ENCODE measurements around the gene MAN1B1.
A peak's percentile ranks its signal among the peaks of the same experiment; 100 is the strongest.

The MAN1B1 gene

DNA sequence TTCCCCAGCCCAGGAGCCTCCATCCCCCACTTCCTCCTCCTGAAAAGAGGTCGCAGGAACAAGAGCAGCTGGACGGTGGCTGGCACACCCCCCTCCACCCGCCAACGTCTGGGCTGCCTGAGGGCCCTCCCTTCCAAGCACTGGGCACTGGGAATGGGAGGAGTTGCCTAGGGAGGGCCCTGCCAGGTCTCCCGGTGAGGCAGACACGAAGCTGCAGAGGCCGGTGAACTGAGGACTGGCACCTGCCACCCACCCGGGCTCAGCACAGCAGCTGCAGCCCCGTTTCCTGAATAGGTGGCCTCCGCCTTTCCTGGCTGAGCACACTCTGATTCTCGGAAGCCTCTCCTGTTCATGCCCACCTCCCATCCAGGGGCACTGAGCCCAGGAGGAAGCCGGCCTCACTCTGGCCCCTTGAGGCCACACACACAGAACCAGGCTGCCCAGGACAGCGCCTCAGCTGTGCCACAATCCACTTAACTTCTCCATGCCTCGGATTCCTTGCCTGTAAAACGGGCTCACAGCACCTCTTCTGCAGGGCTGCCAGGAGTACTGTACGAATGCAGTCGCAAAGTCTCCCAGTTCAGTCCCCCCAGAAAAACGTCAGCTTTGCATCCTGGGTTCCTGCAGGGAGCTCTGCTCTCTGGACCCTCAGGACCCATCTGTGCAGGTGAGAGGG is 42.1 kb upstream of the MAN1B1 start:
- no peaks in the 10 kb centered on the region for H4K20me1 ChIP-seq (ENCODE audit: insufficient read depth, low read length)
- no peaks in the 10 kb centered on the region for H3K9me3 ChIP-seq (replicated peaks; ENCODE audit: insufficient read depth, low read length)
- H3K4me1 ChIP-seq (ENCODE audit: low read length), result no peaks in the 10 kb centered on the region
- no peak overlapping the region for H3K4me2 ChIP-seq (ENCODE audit: low read depth, low read length)
- no peaks in the 10 kb centered on the region for H3F3A ChIP-seq (ENCODE audit: insufficient read depth, low read length)
- H3K36me3 ChIP-seq (replicated peaks; ENCODE audit: insufficient read depth, low read length), result no peaks in the 10 kb centered on the region
- no peak for TF ChIP-seq EZH2phosphoT487 (IDR thresholded peaks at IDR 0.05; ENCODE audit: low read length)
- TF ChIP-seq, protein P1, sequence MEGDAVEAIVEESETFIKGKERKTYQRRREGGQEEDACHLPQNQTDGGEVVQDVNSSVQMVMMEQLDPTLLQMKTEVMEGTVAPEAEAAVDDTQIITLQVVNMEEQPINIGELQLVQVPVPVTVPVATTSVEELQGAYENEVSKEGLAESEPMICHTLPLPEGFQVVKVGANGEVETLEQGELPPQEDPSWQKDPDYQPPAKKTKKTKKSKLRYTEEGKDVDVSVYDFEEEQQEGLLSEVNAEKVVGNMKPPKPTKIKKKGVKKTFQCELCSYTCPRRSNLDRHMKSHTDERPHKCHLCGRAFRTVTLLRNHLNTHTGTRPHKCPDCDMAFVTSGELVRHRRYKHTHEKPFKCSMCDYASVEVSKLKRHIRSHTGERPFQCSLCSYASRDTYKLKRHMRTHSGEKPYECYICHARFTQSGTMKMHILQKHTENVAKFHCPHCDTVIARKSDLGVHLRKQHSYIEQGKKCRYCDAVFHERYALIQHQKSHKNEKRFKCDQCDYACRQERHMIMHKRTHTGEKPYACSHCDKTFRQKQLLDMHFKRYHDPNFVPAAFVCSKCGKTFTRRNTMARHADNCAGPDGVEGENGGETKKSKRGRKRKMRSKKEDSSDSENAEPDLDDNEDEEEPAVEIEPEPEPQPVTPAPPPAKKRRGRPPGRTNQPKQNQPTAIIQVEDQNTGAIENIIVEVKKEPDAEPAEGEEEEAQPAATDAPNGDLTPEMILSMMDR (IDR thresholded peaks at IDR 0.05; ENCODE audit: low read length), result no peak
- TF ChIP-seq EZH2 (optimal IDR thresholded peaks at IDR 0.05; ENCODE audit: low read depth, low read length), result no peak
- H3K4me3 ChIP-seq (ENCODE audit: low read length), result no peak overlapping the region
- H3K9me2 ChIP-seq (replicated peaks; ENCODE audit: insufficient read depth, low read length), result no peaks in the 10 kb centered on the region
- H2AFZ ChIP-seq (ENCODE audit: low read length), result no peak overlapping the region
- H3K27ac ChIP-seq (ENCODE audit: low read length), result no peak overlapping the region
- no peaks in the 10 kb centered on the region for H3K79me2 ChIP-seq (ENCODE audit: low read length)
- peaks cover 84% of the 10 kb centered on the region for H3K27me3 ChIP-seq (replicated peaks; ENCODE audit: insufficient read depth, low read length)
- H3K9ac ChIP-seq (ENCODE audit: low read length), result no peak overlapping the region
- no peak for DNase-seq

DNA sequence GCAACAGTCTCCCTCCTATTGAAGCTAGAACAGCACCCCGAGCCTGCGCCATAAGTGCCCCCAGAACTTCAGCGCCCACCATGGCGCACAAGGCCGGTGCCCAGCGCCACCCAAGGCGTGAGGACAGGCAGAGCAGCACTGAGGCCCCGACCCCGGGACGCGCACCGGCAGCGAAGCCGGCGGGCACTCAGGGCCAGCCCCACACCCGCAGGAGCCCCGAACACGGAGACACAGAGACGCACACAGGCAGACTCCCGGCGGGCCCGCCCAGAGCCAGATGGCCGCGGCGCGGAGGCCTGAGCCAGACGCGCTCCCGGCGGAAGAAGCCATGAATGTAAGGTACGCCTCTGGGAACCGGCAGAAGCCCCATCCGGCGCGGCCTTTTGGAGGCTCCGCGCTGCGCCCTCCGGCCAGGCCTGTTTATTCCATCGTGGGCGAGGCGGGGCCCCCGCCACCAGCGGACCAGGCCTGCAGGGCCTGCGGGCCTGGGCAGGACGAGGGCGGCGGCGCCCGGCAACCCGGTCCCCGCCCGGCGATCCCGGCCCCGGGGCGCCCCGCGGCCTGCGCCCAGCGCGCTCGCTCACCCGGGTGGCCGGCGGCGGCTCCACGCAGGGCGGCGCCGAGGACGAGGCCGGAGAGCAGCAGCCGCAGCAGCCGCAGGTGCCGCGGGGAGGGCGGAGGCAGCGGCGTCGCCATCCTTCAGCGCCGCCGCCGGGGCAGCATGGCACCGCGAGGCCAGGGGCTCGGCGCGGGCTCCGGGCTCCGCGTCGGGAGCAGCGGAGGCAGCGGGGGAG is 41.3 kb upstream of the MAN1B1 start:
- H3K27ac ChIP-seq (ENCODE audit: low read length), result no peak overlapping the region
- no peak for DNase-seq
- no peaks in the 10 kb centered on the region for H3K36me3 ChIP-seq (replicated peaks; ENCODE audit: insufficient read depth, low read length)
- H3K4me3 ChIP-seq (ENCODE audit: low read length), result no peak overlapping the region
- no peaks in the 10 kb centered on the region for H3K4me1 ChIP-seq (ENCODE audit: low read length)
- H3K9ac ChIP-seq (ENCODE audit: low read length), result no peak overlapping the region
- H3K4me2 ChIP-seq (ENCODE audit: low read depth, low read length), result no peak overlapping the region
- no peaks in the 10 kb centered on the region for H3K9me3 ChIP-seq (replicated peaks; ENCODE audit: insufficient read depth, low read length)
- H3K9me2 ChIP-seq (replicated peaks; ENCODE audit: insufficient read depth, low read length), result no peaks in the 10 kb centered on the region
- H2AFZ ChIP-seq (ENCODE audit: low read length), result no peak overlapping the region
- TF ChIP-seq EZH2 (optimal IDR thresholded peaks at IDR 0.05; ENCODE audit: low read depth, low read length) (peak; percentile 90), EZH2phosphoT487 (IDR thresholded peaks at IDR 0.05; ENCODE audit: low read length) (no peak)
- TF ChIP-seq, protein P1 (IDR thresholded peaks at IDR 0.05; ENCODE audit: low read length), result no peak
- no peaks in the 10 kb centered on the region for H4K20me1 ChIP-seq (ENCODE audit: insufficient read depth, low read length)
- no peaks in the 10 kb centered on the region for H3K79me2 ChIP-seq (ENCODE audit: low read length)
- no peaks in the 10 kb centered on the region for H3F3A ChIP-seq (ENCODE audit: insufficient read depth, low read length)
- H3K27me3 ChIP-seq (replicated peaks; ENCODE audit: insufficient read depth, low read length), result peaks cover 86% of the 10 kb centered on the region

DNA sequence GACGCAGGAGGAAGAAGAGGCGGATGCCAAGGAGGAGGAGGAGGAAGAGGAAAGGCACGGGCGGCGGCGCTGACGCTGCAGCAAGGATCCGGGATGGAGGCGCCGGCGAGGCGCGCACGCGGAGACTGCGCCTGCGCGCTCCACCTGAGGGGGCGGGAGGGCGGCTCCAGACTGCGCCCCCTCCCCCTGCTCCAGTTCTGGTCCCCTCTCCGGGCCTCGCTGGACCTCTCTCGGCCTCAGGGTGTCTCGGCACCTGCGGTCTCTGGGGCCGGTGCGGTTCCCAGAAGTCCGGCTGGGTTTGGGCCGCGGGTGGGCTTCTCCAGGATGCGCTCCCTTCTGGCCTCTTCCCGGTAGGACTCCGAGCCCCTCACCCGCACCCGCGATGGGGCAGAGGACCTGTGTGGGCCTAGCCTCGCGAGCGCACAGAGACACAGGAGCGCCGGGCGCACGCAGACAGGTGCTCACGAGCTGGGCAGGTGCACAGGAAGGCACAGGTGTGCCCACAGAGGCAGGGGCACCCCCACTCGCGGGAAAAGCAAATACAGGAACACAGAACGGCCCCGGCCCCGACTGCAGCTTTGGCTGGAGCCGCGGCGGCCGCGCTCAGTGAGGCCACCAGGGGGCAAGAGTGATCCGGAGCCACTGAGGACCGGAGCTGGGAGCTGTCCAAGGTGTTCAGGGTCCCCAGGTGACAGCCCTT is 40.5 kb upstream of the MAN1B1 start, which contains the start of gene NPDC1:
Gene NPDC1 (minus strand): TSS at position 90 of the 700 bp plus-strand sequence. CDS start 188 bp downstream, outside the sequence.
- H3F3A ChIP-seq (ENCODE audit: insufficient read depth, low read length), result no peaks in the 10 kb centered on the region
- TF ChIP-seq EZH2phosphoT487 (IDR thresholded peaks at IDR 0.05; ENCODE audit: low read length), result no peak; the same call in 1 of the 2 replicates
- TF ChIP-seq EZH2 (optimal IDR thresholded peaks at IDR 0.05; ENCODE audit: low read depth, low read length), result peak; percentile 69
- TF ChIP-seq, protein P1 (IDR thresholded peaks at IDR 0.05; ENCODE audit: low read length), result peak; percentile 80
- peaks cover 86% of the 10 kb centered on the region for H3K27me3 ChIP-seq (replicated peaks; ENCODE audit: insufficient read depth, low read length)
- no peaks in the 10 kb centered on the region for H3K9me2 ChIP-seq (replicated peaks; ENCODE audit: insufficient read depth, low read length)
- H2AFZ ChIP-seq (ENCODE audit: low read length), result no peak within 1 kb of the TSS
- no peak within 1 kb of the TSS for H3K4me3 ChIP-seq (ENCODE audit: low read length)
- H3K79me2 ChIP-seq (ENCODE audit: low read length), result no peaks in the 10 kb centered on the region
- H3K9ac ChIP-seq (ENCODE audit: low read length), result no peak within 1 kb of the TSS
- no peaks in the 10 kb centered on the region for H3K36me3 ChIP-seq (replicated peaks; ENCODE audit: insufficient read depth, low read length)
- H3K4me1 ChIP-seq (ENCODE audit: low read length), result no peaks in the 10 kb centered on the region
- H3K9me3 ChIP-seq (replicated peaks; ENCODE audit: insufficient read depth, low read length), result no peaks in the 10 kb centered on the region
- H3K4me2 ChIP-seq (ENCODE audit: low read depth, low read length), result no peak within 1 kb of the TSS
- no peaks in the 10 kb centered on the region for H4K20me1 ChIP-seq (ENCODE audit: insufficient read depth, low read length)
- peak; percentile 88 for DNase-seq
- no peak within 1 kb of the TSS for H3K27ac ChIP-seq (ENCODE audit: low read length)

Data from MM.1S (cell line).